Measurements from ENCODE around the gene TNNT1.
A peak's percentile ranks its signal among the peaks of the same experiment; 100 is the strongest.

TNNT1 gene

GRCh38 chr19:55131421-55131820 is 17.6 kb downstream of the TNNT1 start:
- no peak for ATAC-seq
- TF ChIP-seq OSR1 (CRISPR knock-in tag; IDR thresholded peaks at IDR 0.05), result no peak
- TF ChIP-seq ARNTL (CRISPR knock-in tag; IDR thresholded peaks at IDR 0.05; ENCODE audit: borderline replicate concordance, low read depth), result no peak
- no peak for TF ChIP-seq RARB (CRISPR knock-in tag; IDR thresholded peaks at IDR 0.05)
- TF ChIP-seq PPARA (CRISPR knock-in tag; IDR thresholded peaks at IDR 0.05; ENCODE audit: borderline replicate concordance), result no peak
- TF ChIP-seq TOX (CRISPR knock-in tag; IDR thresholded peaks at IDR 0.05; ENCODE audit: borderline replicate concordance), result no peak
- TF ChIP-seq TCF4 (CRISPR knock-in tag; IDR thresholded peaks at IDR 0.05; ENCODE audit: borderline replicate concordance), result no peak
- TF ChIP-seq BACH2 (CRISPR knock-in tag; IDR thresholded peaks at IDR 0.05; ENCODE audit: borderline replicate concordance), result no peak
- no peak for TF ChIP-seq CSDC2 (CRISPR knock-in tag; IDR thresholded peaks at IDR 0.05)
- TF ChIP-seq, protein P1, sequence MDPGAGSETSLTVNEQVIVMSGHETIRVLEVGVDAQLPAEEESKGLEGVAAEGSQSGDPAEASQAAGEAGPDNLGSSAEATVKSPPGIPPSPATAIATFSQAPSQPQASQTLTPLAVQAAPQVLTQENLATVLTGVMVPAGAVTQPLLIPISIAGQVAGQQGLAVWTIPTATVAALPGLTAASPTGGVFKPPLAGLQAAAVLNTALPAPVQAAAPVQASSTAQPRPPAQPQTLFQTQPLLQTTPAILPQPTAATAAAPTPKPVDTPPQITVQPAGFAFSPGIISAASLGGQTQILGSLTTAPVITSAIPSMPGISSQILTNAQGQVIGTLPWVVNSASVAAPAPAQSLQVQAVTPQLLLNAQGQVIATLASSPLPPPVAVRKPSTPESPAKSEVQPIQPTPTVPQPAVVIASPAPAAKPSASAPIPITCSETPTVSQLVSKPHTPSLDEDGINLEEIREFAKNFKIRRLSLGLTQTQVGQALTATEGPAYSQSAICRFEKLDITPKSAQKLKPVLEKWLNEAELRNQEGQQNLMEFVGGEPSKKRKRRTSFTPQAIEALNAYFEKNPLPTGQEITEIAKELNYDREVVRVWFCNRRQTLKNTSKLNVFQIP (CRISPR knock-in tag; IDR thresholded peaks at IDR 0.05; ENCODE audit: borderline replicate concordance, low read depth), result no peak
- TF ChIP-seq ISL1 (CRISPR knock-in tag; IDR thresholded peaks at IDR 0.05), result no peak
- TF ChIP-seq, protein P2, sequence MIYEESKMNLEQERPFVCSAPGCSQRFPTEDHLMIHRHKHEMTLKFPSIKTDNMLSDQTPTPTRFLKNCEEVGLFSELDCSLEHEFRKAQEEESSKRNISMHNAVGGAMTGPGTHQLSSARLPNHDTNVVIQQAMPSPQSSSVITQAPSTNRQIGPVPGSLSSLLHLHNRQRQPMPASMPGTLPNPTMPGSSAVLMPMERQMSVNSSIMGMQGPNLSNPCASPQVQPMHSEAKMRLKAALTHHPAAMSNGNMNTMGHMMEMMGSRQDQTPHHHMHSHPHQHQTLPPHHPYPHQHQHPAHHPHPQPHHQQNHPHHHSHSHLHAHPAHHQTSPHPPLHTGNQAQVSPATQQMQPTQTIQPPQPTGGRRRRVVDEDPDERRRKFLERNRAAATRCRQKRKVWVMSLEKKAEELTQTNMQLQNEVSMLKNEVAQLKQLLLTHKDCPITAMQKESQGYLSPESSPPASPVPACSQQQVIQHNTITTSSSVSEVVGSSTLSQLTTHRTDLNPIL (CRISPR knock-in tag; IDR thresholded peaks at IDR 0.05; ENCODE audit: low read depth), result no peak

- TF ChIP-seq CSDC2 (CRISPR knock-in tag; IDR thresholded peaks at IDR 0.05), result no peak
- no peak for TF ChIP-seq ZNF565 (CRISPR knock-in tag; conservative IDR thresholded peaks at IDR 0.05; ENCODE audit: low read depth)
- no peak for TF ChIP-seq PATZ1 (CRISPR knock-in tag; IDR thresholded peaks at IDR 0.05; ENCODE audit: borderline replicate concordance)
- TF ChIP-seq ZNF70 (CRISPR knock-in tag; IDR thresholded peaks at IDR 0.05), result no peak
- TF ChIP-seq OSR1 (CRISPR knock-in tag; IDR thresholded peaks at IDR 0.05), result no peak
- TF ChIP-seq ARNTL (CRISPR knock-in tag; IDR thresholded peaks at IDR 0.05; ENCODE audit: borderline replicate concordance, low read depth), result no peak
- ATAC-seq, result no peak
Measured at GRCh38 chr19:55119053-55119452, 30.0 kb downstream of the TNNT1 start.

DNA sequence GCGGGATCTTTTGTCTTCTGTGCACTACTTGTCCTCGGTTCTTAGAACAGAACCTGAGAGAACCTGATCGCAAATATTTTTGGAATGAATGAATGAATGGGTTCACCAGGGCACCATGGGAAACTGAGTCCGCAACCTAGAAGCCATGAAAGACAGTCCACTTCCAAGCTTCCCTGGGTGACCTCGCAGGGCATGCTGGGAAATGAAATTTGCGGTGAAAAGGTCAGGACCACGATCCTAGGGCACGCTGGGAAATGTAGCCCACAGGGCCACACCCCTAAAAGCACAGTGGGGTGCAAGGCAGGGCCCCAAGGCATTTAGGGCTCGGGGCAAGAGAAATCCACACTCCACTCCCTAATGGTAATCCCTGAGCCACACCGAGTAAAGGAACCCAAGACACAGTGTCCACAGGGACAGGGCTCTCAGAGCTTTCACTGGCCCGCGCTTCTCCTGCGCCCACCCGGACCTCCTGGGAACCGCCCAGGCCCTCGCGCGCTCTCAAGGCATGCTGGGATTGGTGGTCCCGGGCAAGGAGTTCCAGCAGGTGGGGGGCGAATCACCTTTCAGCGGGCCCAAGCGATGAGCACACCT is 30.5 kb downstream of the TNNT1 start:
- no peak for ATAC-seq
- TF ChIP-seq ZNF70 (CRISPR knock-in tag; IDR thresholded peaks at IDR 0.05), result no peak
- TF ChIP-seq, protein P3, sequence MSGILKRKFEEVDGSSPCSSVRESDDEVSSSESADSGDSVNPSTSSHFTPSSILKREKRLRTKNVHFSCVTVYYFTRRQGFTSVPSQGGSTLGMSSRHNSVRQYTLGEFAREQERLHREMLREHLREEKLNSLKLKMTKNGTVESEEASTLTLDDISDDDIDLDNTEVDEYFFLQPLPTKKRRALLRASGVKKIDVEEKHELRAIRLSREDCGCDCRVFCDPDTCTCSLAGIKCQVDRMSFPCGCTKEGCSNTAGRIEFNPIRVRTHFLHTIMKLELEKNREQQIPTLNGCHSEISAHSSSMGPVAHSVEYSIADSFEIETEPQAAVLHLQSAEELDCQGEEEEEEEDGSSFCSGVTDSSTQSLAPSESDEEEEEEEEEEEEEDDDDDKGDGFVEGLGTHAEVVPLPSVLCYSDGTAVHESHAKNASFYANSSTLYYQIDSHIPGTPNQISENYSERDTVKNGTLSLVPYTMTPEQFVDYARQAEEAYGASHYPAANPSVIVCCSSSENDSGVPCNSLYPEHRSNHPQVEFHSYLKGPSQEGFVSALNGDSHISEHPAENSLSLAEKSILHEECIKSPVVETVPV (CRISPR knock-in tag; IDR thresholded peaks at IDR 0.05), result no peak
- no peak for TF ChIP-seq ZNF8 (CRISPR knock-in tag; IDR thresholded peaks at IDR 0.05)
- no peak for TF ChIP-seq ESRRG (CRISPR knock-in tag; IDR thresholded peaks at IDR 0.05)
- no peak for TF ChIP-seq RARB (CRISPR knock-in tag; IDR thresholded peaks at IDR 0.05)
- no peak for TF ChIP-seq TOX (CRISPR knock-in tag; IDR thresholded peaks at IDR 0.05; ENCODE audit: borderline replicate concordance)
- TF ChIP-seq OSR1 (CRISPR knock-in tag; IDR thresholded peaks at IDR 0.05), result no peak
- TF ChIP-seq SNAI2 (CRISPR knock-in tag; IDR thresholded peaks at IDR 0.05), result no peak
- no peak for TF ChIP-seq CSDC2 (CRISPR knock-in tag; IDR thresholded peaks at IDR 0.05)
- no peak for TF ChIP-seq TCF4 (CRISPR knock-in tag; IDR thresholded peaks at IDR 0.05; ENCODE audit: borderline replicate concordance)
- TF ChIP-seq ZNF565 (CRISPR knock-in tag; conservative IDR thresholded peaks at IDR 0.05; ENCODE audit: low read depth), result no peak

- TF ChIP-seq ESRRG (CRISPR knock-in tag; IDR thresholded peaks at IDR 0.05), result no peak
- TF ChIP-seq RARB (CRISPR knock-in tag; IDR thresholded peaks at IDR 0.05), result no peak
- TF ChIP-seq BACH2 (CRISPR knock-in tag; IDR thresholded peaks at IDR 0.05; ENCODE audit: borderline replicate concordance), result no peak
- TF ChIP-seq OSR1 (CRISPR knock-in tag; IDR thresholded peaks at IDR 0.05), result no peak
- no peak for TF ChIP-seq ZFP30 (CRISPR knock-in tag; IDR thresholded peaks at IDR 0.05)
- no peak for TF ChIP-seq ZNF70 (CRISPR knock-in tag; IDR thresholded peaks at IDR 0.05)
- TF ChIP-seq ZFP3 (CRISPR knock-in tag; IDR thresholded peaks at IDR 0.05), result no peak
- no peak for TF ChIP-seq ISL1 (CRISPR knock-in tag; IDR thresholded peaks at IDR 0.05)
- TF ChIP-seq TCF4 (CRISPR knock-in tag; IDR thresholded peaks at IDR 0.05; ENCODE audit: borderline replicate concordance), result no peak; the same call in 1 of the 2 replicates
- TF ChIP-seq, protein P2 (CRISPR knock-in tag; IDR thresholded peaks at IDR 0.05; ENCODE audit: low read depth), result no peak
- TF ChIP-seq ZC3H10 (CRISPR knock-in tag; IDR thresholded peaks at IDR 0.05), result no peak
- TF ChIP-seq, protein P1 (CRISPR knock-in tag; IDR thresholded peaks at IDR 0.05; ENCODE audit: borderline replicate concordance, low read depth), result no peak
- peak; percentile 93 for ATAC-seq
Measured at GRCh38 chr19:55117663-55118391, 31.2 kb downstream of the TNNT1 start.

All from SK-N-SH treated with all-trans-retinoic acid at 6 μM for 48 hours (cell line).